ENCODE results near the gene WDR62.
"Not testable (repeated sequence)": the region's sequence is repeated elsewhere in the genome, so short reads cannot be mapped to it uniquely, and the experiment has no call there.

Gene WDR62

GRCh38 chr19:36128392-36128736, 73.7 kb downstream of the WDR62 start:
- peak overlapping the region; percentile 59 for H3K4me3 ChIP-seq (ENCODE audit: low read depth, low read length)
- DNase-seq (ENCODE audit: low read depth) = no peak
- TF ChIP-seq CTCF (IDR thresholded peaks at IDR 0.05; ENCODE audit: control insufficient read depth, extremely low read depth, insufficient read depth) = no peak

GRCh38 chr19:36131221-36131620, 76.5 kb downstream of the WDR62 start:
- not testable (repeated sequence) for H3K4me3 ChIP-seq (ENCODE audit: low read depth, low read length); DNase-seq (ENCODE audit: low read depth)

GRCh38 chr19:36134867-36135266, 80.2 kb downstream of the WDR62 start:
- not testable (repeated sequence) for H3K4me3 ChIP-seq (ENCODE audit: low read depth, low read length); DNase-seq (ENCODE audit: low read depth)

- no peak for TF ChIP-seq CTCF (IDR thresholded peaks at IDR 0.05; ENCODE audit: control insufficient read depth, extremely low read depth, insufficient read depth)
- DNase-seq (ENCODE audit: low read depth) = peak; percentile 97
- H3K4me3 ChIP-seq (ENCODE audit: low read depth, low read length) = no peak overlapping the region
Measured at GRCh38 chr19:36136964-36137686, 82.4 kb downstream of the WDR62 start.

GRCh38 chr19:36139120-36139472, 84.4 kb downstream of the WDR62 start:
- TF ChIP-seq CTCF (IDR thresholded peaks at IDR 0.05; ENCODE audit: control insufficient read depth, extremely low read depth, insufficient read depth) = no peak
- DNase-seq (ENCODE audit: low read depth) = no peak
- peak overlapping the region; percentile 90 for H3K4me3 ChIP-seq (ENCODE audit: low read depth, low read length)

- DNase-seq (ENCODE audit: low read depth) = peak; percentile 82
- peak within 1 kb of the TSS; percentile 90 for H3K4me3 ChIP-seq (ENCODE audit: low read depth, low read length)
- no peak for TF ChIP-seq CTCF (IDR thresholded peaks at IDR 0.05; ENCODE audit: control insufficient read depth, extremely low read depth, insufficient read depth)
Measured at GRCh38 chr19:36139473-36140303, 85.0 kb downstream of the WDR62 start, which contains the start of gene CAPNS1. TSS of gene CAPNS1 (plus strand) at chr19:36140066. CDS start at chr19:36141012, 946 bp downstream.

- H3K4me3 ChIP-seq (ENCODE audit: low read depth, low read length) = peak overlapping the region; percentile 90
- TF ChIP-seq CTCF (IDR thresholded peaks at IDR 0.05; ENCODE audit: control insufficient read depth, extremely low read depth, insufficient read depth) = no peak
- DNase-seq (ENCODE audit: low read depth) = no peak
Measured at GRCh38 chr19:36140304-36141038, 85.8 kb downstream of the WDR62 start.

Data from LNCaP clone FGC (cell line).